Stimulated activated CD8-positive, alpha-beta memory T cell treated with anti-CD3 and anti-CD28 coated beads, Interleukin-7, amount 100 ng/mL, for 24 hours (primary cell): Measurements from ENCODE around the gene CACNA1S.

Source experiments
- DNase-seq: peaks from one replicate; pipeline ENCODE4 v3.0.0-alpha.2; 2020; ENCODE audit warnings: low read depth

The CACNA1S gene

DNA sequence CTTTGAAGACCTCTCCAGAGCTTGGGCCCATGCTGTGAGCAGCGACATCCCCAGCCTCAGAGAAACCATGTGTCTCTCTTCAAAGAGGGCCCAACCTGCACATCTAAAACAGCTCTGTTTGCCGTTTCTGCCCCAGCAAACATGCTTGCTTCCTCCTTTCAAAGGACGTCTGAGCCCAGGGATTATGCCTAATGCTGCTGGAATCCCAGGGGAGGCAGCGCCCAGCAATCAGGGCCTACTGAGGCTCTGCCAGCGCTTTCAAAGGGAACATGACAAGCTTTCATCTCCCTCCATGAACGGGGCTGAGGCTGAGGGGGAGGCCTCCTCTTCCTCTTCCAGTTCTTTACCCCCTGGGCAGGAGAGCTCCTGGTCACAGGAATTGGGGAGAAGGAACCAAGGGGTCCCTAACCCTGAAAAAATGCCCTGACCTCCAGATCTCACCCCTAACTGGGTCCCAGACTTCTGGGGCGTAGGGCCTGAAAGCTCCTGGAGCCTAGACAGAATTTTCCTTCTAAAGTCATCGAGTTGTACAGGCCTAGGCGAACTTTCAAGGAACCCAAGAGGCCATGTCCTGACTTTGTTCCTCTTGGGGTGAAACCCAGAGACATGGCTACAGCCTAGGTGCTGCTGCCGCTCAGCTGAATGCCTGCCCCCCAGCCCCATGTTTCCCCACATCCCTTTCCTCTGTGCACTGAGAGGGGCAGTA is 28.2 kb upstream of the CACNA1S start:
- DNase-seq = no peak

DNA sequence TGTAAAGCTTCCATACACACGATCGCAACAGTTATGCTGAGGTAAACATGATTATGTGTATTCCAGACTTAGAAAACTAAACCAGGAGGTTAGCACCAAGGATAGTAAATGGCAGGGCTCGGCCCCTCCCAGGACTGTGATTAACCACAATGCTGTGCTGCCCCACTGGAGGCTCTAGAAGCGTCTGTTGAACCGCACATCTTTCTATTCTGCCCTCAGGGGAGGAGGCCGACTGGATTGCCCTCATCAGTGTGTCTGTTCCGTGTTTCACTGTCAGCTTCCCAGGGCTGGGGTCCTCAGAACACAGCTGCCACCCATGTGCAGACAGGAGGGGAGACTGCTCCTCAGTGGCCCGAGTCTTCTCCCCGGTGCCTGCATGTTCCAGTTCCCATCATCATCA is 27.5 kb upstream of the CACNA1S start:
- no peak for DNase-seq

DNA sequence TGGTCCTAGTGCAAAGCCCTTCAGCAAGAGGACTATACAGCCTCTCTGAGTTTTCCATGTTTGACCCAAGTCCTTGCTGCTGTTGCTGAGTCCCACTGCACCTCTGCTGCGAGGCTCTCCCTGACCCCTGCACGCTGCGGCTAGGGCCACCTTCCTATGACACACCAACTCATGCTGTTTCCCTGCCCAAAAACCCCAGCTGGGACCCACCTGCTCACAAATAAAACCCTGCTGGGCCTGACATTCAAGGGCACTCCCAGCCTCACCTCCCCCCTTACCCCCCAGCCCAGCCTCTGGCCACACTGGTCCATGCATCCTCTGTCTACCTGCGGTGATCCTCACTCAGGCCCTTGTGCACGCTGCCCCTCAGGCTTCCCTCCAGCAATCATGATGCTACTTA is 27.1 kb upstream of the CACNA1S start:
- no peak for DNase-seq

DNA sequence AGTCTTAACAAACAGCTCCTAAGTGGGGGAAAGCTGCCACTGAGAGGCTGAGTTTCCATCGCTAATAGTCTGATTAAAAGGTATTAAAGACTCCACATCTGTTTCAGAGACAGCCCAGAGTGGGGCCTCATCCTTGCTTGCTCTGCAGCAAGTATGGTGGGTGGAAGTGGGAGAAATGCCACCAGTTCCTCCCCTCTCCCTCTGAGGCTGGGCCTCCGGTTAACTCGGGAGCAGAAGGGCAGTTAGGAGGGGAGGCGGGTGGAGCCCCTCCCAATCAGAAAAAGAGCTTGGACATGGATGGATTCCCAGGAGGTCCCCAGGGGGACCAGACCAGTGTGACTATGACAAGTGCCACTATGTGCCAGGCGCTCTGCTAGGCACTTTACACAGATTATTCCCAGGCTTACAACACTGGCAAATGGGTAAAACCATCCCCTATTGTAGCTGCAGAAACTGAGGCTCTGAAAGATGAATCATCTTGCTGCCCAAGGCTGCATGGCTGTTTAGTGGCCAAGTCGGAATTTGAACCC is 26.1 kb upstream of the CACNA1S start:
- DNase-seq = no peak

DNA sequence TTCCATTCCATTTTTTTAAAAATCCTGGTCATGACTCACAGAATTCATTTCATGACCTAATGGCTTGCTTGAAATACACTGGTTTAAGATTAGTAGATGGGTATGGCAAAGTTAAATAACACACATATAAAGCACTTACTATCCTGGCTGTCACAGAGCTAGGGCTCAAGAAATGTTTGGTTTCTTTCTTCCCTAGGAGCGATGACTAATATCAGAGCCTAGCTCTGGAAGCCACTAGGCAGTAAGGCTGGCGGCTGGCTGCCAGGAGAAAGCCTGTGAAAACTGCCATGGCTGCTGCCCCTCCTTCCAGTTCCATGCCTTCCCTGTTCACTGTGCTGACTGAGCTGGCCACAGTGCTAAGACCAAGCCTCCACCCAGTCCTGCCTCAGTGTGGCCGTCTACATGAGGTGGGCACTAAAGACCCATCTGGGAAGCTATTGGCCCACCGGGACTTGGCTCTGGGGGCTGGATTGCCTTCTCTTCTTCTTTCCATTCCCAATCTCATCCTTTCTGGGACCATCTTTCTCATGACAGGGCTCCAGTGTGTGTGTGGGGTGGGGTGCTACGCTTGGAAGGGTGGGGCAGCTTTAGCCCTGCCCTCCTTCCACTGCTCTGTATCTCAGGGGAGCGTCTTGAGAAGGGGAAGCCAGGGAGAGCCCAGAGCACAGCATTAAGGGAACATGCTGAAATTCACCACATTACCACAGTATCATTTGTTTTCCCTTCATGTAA is 25.5 kb upstream of the CACNA1S start:
- DNase-seq = no peak

DNA sequence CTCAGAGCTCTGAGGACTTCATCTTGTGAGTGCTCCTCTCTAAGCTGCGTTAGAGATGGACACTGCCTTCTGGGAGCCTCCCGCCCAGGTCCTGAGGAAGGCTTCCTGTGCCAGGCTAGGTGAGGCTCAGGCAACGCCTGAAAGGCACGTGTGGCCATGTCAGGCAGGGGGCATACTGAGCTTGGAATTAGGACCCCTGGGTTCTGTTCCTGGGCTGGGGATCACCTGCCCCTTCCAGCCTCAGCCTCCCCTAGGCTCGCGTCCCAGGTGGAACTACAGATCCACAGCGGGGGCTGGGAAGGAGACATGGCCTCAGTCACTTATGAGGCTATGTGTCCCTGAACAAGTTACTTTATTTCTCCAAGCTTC is 24.8 kb upstream of the CACNA1S start:
- no peak for DNase-seq

DNA sequence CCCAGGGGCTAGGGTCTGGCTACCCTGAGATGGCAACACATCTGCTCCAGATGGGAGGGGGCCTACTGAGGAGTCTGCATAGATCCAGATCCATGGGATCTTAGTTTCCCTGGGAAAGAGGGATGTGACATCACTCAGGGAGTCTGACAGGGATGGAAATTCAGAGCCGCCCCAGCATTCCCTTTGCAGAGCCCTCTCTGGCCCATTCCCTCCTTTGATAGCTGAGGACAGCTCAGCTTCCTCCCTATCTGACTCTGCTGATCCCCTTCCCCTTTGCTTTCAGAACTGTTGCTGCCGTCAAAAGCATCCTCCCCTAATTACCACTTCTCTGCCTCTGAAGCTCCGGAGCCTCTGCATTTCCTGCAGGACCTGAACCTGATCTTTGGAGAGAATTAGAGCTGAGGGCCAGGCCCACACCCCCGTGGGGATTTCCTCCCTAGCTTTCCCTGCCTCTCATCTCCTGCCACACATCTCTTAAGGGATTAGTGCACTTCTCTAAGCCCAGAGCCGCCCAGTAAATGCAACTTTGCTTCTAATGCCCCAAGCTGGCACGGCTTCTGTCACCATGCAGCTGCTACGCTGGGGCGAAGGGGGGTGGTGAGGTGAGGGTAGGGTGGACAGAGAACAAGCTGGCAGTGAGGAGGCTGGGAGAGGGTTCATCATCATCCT is 24.3 kb upstream of the CACNA1S start:
- DNase-seq = no peak

DNA sequence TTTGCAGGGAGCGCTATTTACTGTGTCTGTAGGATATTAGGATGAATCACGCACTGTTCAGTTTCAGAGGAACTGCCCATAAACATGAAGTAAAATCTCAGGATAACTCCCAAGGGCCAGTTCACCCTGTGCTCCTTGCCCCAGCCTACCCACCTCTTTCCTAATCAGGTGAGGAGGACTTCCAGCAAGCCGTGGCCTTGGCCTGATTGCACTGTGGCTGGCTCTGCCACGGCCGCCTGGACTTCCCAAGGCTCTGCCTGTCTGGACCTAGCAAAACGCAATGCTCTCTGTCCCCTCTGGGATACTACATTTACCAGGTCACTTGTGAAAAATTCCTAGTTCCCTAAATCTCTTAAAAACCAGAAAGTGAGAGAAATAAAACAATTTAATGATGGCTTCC is 22.2 kb upstream of the CACNA1S start:
- no peak for DNase-seq

DNA sequence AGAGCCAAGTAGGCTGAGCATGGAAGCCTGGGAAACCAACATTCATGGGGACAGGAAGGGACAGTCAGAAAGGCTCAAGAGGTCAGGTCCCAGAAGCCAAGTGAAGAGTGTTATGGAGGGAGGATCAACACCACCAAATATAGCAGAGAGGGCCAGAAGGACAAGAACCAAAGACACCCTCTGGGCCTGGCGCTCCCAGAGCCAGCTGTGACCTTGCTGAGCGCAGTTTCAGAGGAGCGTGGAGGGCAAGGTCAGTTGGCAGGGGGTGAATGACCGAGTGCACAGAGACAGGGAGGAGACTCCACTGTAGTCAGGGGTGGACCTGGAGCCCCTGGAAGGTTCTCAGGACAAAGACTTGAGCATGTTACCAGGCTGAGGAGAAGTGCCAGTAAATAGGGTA is 19.2 kb upstream of the CACNA1S start:
- DNase-seq = no peak

DNA sequence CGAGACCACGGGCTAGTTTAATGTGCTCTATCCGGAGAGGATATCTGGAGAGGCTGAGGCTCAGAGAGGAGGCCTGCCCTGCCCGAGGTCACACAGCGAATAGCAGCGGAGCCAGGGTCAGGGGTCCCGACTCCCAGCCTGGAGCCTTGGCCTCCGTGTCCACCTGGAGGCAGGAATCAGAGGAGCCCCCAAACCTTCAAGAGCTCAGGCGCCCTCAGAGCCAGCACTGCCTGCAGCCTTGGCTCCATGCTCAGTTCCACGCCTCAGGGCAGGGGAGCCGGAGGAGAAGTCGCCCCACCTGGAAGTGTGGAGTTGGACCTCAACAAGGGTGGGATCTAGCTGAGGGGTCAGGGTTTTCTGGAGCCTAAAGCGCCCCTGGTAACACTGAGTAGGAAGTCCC is 16.7 kb upstream of the CACNA1S start:
- DNase-seq = no peak

DNA sequence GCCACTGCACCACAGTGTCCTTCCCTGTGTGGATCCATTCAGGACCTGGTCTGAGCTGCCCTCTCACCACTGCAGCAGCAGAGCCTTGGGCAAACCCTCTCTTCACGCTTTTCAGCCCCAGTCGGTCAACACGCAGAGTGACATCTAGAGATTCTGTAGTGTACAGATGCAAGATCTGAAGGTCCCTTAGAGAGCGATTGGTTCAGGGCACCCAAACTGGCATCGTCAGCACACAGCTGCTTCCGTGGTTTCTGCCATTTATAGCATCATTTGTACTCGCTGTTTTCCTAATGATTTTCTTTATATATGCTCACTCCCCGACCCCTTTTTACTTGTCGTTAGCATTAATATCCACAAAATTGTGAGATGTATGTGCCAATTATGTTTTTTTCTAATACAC is 16.2 kb upstream of the CACNA1S start:
- no peak for DNase-seq

DNA sequence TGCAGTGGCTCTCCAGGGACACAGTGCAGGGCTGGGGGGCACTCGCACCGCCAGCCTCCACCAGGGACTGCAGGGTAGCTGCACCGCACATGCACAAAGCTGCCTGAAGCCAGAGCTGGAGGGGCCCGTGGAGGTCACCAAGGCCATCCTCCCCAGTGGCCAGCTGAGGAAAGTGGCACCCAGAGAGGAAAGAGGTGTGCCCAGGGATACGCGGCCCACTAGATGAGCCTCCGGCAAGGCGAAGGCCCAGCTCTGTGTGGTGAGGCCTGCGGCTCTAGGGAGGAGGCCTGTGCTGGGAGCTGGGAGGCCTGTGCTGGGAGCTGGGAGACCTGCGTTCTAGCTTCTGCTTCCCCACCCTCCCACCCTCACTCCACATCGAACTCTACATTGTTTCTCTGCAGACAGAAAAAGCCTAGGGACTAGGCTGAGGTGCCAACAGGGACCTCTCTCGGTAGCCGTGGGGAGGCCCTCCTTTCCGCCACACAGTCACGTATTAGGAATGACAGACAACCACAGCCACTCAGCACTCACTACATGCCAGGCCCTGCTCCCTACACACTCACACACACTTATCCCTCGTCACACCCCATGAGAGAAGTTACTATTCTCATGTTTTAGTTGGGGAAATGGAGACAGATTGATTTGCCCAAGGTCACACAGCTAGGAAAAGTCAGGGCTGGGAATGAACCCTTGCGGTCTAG is 15.7 kb upstream of the CACNA1S start:
- no peak for DNase-seq

DNA sequence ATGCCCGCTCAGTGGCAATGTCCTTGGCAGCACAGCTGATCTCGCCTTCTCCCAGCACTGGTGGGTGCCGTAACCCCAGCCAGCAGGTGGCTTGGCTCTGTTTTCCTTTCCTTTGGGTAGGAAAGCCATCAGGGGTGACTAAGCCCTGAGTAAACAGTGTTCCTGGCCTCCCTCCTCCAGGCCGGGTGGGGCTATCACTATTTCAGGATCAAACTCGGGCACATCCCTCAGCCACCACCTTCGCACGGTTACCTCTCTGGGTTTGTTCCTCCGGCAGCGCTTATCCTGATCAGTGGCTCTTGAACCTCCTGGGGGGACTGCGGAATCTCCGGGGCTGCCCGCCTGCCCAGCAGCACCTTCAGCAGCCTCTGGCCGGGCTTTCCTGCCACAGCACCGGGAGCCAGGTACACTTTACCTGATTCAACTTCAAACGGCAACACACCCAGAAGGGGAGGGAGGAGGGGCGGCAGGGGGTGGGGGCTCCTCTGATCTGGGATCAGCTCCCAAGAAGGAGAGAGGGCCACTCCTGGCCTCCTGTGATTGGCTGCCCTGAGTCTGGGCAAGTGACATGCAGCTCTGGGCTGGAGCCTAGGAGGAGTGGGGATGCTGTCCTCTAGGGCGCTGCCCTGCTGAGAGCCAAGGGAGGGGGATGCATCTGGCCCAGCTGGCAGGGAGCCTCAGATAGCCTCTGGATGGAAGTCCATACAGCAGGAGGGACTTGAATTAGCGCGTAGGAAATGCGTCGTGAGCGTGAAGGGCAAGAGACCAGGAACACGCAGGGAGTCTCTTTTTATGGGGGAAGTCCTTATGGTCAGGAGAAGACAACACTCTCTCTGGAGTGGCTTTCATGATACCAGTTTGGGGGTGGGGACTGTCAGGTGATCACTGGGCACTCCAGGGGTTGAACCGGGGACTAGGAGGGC is 14.9 kb upstream of the CACNA1S start, which contains the start of gene ASCL5:
ASCL5 (minus strand) TSS at position 353 of the 923 bp plus-strand sequence. CDS start 11,812 bp downstream, outside the sequence.
- DNase-seq = no peak

DNA sequence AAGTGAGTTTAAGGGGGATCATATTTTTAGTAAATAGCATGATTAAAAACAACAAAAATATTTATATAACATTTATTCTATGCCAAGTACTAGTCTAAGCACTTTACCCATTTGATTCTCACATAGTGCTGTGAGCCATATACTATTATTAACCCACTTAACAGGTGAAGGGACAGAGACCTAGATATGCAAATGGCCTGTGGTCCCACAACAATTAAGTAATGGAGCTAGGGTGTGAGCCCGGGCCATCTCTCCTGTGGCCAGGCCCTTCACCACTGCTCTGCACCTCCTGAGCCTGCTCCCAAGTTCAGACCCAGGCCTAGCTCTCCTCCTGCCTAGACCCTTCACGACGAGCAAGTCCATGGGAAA is 14.2 kb upstream of the CACNA1S start:
- DNase-seq = no peak

DNA sequence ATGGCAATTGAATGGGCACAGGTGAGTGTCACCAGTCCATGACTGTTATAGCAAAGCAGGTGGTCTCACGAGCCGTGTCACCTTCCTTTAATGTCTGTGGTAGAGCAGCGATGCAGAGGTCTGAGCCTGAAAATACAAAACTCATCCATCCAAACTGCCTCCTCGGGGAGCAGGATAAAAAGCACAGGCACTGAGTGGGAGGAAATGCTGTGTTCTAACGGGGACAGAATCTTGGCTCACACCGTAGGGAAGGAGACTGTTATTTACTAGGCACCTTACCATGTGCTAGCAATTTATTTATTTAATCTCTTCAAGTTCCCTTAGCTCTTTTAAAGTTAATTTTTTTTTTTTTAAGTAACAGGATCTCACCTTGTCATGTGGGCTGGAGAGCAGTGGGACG is 13.6 kb upstream of the CACNA1S start:
- DNase-seq = no peak

DNA sequence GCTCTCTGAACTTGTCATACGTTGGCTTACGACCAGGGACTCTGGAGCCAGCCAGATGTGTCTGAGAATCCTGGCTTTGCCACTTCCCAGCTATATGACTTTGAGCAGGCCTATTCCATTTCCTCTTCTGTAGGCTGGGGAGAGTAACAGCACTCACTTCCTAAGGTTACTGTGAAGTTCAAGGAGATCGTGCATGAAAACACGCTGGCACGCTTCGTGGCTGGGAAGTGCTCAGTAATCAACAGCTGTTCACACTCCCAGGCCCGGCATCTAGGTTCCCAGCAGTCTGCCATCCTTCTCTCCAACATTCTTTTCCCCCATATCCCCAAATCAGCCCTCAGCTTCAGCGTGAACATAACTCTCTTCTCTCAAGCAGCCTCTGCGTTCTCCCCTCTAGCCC is 12.8 kb upstream of the CACNA1S start:
- DNase-seq = no peak

DNA sequence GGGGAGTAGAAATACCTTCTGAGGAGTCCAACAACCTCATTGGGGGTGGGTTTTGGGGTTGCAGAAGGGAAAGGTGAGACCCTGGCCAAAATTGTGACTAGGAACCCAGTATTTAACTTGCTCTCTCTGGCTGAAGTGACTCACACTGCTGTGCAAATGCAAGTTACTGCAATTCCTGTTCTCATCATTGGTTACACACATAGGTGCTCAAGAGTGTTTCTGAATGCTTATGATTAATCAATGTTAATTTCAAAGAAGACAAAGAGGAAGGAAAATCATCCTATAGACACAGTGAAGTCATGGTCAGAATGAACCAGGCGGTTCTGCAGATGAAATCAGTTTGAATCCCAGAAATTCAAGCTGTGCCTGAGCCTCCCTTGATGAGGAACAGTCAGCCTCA is 11.6 kb upstream of the CACNA1S start:
- no peak for DNase-seq

DNA sequence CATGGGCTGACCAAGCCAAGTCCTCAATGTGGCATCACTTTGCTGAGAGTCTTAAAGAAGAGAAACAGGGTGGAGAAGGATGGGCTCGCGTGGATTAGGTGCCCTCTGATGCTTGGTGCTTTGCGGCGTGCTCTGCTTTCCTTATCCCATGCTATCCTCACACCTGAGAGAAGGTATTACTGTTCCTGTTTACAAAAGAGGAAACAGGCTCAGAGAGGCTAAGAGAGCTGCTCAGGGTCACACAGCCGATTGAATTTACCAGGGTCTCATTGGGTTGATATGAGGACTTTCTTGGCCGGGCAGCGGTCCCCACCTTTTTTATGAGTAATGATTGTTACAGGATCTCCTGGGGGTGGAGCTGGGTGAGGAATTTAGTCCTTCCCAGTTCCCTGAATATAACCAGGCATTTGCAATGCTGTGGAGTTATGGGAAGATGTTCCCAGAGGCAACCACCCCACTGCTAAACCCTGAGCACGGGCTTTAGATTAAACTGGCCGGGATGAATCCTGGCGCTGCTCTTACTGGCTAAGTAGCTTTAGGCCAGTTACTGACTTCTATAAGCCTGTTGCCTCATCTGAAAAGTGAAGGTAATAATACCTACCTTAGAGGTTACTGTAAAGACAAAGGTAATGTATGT is 10.2 kb upstream of the CACNA1S start:
- no peak for DNase-seq

DNA sequence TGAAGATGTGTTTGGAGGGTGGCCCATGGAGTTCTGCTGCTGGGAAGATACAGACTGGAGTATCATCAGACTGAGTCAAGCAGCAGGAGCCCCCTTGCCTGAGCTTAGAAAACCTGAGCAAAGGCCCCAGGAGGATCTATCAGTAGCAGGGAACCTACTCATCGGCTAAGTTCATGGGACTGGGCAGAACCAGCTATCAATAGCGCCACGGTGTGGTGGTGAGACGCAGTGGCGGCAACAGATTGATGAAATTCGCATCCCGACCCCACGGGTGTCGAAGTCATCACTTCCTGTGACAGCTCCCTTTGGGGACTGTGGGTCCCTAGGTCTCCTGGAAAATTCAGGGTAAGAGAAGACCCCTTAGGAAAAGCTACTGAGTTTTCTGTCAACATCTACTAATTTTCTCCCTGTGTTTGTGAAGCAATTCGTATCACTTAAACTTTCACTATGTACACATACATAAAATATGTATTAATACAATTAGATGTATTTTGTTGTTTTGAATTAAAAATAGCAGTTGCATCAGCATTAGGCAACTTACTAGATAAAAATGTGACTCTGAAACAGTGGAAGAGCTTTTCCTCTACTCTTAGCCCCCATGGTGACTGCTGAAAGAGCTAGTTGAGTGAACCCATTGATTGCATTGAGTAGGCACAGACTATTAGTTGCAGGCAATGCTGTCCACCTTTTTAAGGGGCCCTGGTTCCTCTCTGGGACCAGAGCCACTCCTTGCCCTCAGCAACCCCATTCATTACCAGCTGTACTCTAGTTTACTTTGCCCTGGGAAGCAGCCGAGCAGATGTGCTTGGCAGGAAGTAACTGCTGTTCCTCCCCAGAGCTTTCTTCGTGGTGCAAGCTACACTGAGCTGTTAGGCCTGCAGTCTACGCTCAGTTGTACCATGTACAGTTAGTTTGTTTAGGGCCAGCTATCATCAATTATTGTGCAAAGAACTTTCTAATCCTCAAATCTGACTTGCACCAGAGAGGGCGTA is 7.3 kb upstream of the CACNA1S start:
- peak; percentile 10 for DNase-seq

DNA sequence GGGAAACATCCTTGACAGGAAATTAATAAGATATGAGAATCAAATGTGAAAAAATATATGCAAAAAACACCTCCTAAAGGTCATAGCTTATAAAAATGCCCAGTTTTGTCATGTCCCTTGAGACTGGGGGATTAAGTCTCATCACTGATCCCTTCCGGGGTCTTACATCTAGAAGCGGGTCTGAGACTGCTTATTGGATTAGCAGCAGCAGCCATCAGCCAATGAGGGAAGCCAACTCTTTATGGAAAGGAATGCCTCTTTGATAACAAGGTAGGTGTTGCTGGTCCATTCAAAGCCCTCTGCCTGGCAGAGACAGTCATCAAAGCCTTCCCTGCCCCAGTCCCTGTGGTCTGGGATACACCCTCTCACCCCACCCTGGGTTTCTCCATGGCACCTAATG is 3.9 kb upstream of the CACNA1S start:
- no peak for DNase-seq
